ENCODE results near the gene TMEFF2.

TMEFF2 gene

DNA sequence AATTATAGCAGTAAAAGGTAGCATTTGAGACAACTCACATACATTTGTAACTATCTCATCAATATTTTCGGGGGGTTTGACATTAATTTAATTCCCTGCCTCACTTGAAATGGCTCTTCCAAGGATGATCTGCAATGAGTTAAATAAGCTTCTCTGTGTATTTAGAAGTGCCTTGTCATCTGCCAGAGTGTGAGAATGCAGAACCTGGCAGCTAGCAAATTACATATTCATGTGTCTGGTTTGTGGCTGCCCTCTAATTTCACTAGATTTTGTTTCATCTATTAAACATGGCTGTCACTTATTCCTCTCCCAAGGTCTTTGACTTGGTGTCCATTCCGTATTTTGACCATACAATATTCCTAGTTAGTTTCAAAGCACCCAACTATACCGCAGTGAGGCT lies 189.5 kb downstream of the TMEFF2 start:
- DNase-seq, result no peak

DNA sequence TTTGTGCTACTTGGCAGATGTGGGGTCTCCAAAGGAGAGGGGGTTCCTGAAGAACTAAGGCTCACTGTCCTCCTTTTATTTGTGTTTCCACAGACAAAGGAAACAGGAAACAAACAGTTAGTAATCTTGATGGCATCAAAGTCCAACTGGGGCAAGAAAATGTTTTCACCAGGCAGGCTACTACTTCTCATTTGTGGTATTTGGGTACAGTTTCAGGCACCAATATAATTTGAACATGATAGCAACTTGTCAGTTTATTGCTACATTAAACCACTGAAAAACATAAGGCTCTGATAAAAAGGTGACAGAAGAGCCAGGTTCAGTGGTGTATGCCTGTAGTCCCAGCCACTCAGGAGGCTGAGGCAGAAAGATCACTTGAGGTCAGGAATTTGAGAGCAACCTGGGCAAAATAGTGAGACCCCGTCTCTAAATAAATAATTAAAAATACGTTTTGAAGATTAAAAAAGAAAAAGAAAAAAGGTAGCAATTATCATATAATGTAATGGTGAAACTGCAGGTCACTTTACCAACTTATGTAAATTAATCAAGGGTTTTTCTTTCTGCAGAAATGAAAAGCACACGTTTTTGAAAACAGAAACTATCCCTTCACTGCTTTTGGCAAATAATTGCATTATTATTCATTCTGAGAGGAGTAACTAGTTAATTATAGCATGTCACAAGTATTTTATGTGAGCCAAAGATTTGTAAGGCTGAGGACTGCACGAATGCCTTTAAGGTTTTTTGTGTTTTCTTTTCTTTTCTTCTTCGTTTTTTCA lies 190.4 kb downstream of the TMEFF2 start:
- DNase-seq, result no peak

DNA sequence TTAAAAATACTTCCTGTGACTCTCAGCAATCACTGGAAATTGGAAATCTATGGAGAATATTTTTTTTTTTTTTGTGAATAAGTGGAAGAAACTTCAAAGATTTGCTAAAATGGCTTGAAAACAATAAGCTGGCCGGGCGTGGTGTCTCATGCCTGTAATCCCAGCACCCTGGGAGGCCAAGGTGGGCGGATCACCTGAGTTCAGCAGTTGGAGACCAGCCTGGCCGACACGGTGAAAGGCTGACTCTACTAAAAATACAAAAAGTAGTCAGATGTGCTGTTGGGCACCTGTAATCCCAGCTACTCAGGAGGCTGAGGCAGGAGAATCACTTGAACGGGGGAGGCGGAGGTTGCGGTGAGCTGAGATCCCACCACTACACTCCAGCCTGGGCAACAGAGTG lies 192.3 kb downstream of the TMEFF2 start:
- DNase-seq, result no peak

DNA sequence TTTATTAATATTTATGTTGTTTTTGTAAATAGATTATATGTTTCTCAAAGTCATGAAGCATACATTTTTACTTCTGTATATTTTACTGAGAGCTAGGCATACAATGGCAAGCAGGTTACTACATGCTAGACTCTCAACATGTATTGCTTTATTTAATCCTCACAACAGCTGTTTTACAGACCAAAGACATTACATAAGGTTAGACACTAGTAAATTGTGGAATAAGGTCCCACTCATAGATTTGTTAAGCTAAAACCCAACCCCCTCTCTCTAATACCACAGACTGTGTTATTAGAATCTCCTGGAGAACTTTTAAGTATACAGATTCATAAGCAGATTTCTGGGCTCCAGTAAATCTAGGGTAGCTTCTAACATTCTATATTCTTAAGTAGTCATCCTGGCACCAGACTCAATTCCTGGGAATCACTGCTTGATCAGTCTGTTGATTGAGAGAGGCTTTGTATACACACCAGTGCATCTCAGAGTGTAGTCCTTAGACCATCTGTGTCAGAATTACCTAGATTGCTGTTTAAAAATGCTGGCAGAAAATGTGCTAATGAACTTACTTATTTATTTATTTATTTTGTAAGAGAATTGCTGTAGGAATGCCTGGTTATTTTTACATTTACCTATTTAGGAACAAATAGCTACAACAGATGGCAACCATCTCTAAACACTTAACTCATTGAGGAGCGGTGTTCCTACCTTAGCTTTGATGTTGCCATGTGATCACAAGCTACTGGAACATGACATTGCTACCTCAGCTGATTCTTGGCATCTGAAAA lies 194.3 kb downstream of the TMEFF2 start:
- no peak for DNase-seq

DNA sequence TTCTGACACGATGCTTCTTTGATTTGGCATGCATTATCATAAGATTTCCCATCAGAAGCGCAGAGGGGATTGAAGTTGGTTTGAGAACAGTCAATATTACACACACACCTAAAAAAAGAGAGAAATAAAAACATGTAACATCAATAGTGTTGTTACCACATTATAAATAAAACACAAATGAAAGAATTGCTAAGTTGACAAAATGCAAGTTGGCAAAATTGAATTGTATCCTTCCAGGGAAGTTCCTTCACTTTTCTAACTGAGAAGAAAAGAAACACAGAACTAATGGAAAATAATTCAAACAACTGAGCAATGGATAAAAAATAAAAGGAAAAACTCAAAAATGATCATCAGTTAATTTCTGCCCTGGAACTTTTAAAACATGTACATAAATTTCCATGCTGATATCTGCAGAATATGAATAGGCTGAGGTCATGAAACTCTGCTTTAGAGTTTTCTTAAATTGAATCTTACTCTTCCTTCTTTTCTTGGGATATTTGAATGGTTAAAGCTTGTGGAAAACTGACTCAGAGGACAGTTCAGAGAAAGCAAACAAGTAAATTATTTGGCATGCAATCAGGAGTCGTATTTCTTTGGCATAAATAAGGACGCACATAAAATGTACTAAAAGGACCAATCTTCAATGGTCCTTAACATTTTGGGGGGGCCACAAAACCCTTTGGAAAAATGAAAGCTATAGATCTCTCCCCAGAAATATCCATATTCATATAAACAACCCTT lies 195.5 kb downstream of the TMEFF2 start:
- no peak for DNase-seq

DNA sequence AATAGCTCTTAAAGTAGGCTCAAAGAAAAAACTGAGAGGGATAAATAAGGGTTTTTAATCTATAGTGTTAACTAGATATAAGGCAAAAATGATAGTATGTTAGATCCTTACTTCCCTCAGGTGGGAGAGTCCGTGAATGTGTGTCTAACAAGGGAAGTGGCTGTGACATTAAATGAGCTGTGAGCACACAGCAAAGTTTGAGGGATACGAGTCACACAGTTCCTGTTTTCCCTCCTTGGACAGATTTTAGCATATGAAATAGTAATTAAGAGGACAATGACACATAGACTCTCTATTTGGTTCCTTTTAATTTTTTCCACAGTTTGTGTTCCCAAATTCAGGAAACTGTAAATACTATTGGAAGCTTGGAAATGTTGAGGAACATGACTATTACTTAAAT lies 199.4 kb downstream of the TMEFF2 start:
- DNase-seq, result no peak

DNA sequence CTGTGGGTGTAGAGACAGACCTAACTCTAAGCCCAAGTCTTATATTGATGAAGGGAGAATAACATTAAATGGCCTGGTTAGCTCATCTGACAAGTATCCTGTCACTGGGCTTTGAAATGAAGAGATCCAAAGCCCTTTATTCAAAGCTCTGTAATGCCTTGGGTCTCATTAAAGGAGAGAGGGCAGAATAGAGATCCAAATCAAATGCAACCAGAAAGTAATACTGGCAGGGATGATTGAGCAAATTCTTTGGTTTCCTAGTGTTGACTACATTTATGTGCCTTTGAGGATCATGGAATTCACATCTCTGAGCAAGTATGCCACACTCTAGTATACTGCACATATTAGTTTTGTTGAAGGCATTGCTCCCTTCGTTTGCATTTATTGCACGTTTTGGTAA lies 200.0 kb downstream of the TMEFF2 start:
- DNase-seq, result no peak

DNA sequence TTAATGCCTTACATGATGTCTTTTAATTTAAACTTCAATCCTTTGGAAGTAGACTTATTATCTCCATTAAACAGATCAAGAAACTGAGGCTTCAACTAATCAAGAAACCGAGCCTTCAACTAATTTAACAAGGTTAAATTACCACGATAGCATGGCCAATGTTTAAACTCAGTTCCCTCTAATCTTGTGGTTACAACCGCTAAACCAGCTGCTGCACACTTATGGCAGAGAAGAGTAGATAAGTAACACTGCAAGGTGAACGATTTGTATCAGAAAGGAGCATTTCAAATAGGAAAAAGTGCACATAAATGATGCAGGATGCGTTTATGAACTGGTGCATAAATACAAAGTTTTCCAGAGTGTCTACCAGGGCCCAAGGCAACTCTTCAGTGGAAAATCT lies 203.3 kb downstream of the TMEFF2 start:
- DNase-seq, result no peak

DNA sequence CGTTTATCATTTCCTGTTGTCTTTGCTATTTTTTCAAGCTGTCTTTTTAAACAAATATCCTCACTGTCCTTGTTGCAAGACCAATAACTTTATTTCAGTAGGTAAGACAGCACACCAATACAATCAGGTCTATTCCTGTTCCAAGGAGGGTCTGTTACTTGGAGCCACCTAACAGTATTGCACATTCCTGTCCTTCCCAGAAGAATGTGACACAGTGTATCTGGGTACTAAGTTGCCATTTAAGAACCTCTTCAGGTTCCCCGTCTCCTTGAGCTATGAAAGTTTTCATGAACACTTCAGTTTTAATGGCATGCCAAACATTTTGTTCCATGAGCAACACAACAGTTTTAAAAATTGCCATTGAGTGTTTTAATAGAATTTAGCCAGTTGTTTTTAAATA lies 209.0 kb downstream of the TMEFF2 start:
- DNase-seq, result no peak

DNA sequence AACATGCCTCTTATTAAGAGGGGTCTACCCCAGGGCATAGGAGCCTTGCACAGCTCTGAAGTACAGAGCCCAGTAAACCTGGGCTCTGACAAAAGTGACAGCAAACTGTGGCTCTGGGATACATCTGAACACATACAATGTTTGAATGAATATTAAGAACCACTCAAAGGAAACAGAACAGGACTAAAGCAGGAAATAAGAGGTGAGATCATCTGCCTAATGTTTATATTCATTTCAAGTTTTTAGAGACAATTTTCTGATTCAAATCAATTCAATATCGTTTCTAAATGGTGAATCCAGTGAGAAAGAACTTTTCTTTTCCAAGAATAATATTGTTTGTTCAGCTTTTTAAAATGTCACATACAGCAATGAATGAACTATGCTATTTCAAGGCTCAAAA lies 211.1 kb downstream of the TMEFF2 start:
- DNase-seq, result no peak

DNA sequence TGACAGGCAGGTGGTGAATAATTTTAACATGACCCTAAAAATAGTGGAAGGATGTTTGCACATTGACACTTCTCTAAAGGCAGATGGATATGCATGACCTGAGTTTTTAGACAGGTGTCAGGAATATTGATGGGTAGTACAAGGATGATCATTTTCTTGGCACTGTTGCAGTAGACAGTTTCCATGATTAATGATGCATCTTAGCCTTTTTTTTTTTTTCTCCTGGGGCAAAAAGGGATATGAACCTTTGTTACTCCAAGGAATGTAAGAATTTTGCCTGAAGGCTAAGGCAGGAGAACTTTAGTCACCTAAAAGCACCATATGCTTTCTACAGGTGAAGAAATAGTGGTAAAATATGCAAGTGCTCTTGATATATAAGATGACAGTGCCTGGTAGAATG lies 211.5 kb downstream of the TMEFF2 start:
- no peak for DNase-seq

DNA sequence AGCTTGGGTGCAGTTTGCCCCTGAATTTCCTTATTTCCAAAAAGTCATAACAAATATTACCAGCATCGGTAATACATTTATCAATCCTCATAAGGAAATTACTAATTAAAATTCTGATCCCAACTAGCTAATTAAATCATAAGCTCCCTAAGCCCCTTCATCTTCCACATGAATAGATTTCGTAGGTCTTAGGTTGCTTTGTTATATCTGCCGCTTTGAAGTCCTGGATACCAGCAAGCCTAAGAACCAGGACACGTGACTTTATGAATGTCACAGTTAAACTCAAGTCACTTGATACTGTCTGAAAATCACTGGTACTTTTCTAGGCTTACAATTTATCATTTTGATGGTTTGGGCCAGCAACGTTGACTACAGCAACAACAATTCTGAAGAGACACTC lies 213.0 kb downstream of the TMEFF2 start:
- DNase-seq, result no peak

DNA sequence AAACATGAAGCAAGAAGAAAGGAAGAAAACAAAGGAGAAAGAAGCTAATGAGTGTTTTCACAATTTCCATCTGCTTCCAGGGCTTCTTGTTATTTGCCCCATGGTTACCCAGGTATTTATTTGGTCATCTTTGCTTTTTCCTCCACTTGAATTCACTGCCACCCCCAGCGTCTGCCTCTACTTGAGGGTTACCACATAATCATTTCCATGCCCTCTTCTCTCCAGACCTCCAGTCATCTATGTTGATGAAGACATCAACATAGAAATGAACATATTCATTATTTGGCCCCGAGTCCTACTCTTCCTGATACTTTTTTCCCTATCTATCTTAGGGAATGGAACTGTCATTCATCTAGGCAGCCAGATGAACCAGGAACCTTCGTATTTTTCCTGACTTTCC lies 214.2 kb downstream of the TMEFF2 start:
- DNase-seq, result no peak

DNA sequence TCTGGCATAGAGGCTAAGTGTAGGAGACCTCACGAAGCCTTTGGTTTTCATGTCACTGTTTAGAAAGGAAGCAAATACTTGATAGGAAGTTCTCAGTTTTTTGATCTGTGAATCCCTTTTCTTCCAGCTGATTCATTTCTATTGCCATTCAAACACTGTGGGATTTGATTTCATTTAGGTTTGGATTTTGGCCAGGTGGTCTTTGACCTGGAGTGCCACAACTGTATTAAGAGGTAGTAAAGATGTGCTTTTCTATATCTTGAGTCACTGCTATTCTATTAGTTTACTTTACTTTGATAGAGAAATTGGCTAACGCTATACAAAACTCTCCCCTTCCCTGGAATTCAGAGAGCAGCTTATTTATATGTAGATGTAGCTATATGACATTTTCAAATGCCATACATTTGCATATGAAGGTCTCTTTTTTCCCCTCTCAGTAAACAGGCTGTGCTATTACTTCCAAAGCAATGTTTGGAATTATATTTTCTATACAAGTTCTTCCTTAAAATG lies 215.5 kb downstream of the TMEFF2 start:
- no peak for DNase-seq

DNA sequence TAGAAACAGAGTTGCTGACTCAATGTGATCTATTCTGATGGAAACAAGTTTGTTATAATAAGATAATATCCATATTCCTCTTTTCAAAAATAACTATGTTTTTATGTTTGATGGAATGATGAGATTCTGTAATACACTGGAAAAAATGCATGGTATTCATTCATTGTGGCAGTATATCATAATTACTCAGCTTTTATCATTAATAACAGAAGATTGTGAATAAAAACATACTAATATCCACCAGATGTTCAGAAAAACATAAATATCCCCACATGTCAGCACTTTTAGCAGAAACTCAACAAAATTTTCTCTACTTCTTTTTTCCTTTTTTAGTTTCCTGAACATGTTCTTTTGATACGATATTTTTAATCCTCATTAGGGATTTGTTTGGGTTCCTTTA lies 217.0 kb downstream of the TMEFF2 start:
- no peak for DNase-seq

DNA sequence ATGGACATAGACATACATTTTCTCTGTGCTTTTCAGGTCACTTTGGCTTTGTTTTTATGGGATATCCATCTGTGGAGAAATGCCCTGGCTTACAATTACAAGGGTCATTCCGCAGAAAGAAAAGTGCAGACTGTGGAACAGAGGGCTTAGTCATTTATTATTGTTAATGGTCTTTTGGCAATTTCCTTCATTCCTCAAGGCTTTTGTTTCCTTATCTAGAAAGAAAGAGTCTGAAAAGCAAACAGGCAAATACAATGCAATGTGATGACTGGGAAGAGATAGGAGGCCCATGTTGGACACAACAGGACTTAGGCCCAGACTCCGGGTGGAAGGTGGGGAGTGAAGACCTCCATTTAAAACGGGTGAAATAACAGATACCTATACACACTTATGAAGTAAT lies 218.3 kb downstream of the TMEFF2 start:
- no peak for DNase-seq

DNA sequence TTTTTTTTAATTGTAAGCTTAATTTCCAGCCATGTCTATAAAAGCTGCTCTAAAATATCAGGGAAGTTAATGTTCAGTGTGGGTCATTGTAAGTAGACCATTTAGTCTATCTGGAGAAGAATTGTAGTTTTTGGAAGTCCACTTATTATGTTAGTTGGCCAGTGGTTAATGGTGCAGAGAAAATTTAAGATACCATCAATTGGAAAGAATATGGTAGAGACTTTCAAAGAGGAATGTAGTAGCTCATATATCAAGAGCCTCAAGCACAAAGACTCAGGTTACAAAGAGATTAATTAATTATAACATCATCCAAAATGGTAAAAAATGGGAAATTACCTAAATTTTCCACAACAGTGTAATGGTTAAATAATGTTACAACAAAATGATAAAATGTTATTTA lies 220.1 kb downstream of the TMEFF2 start:
- DNase-seq, result no peak

DNA sequence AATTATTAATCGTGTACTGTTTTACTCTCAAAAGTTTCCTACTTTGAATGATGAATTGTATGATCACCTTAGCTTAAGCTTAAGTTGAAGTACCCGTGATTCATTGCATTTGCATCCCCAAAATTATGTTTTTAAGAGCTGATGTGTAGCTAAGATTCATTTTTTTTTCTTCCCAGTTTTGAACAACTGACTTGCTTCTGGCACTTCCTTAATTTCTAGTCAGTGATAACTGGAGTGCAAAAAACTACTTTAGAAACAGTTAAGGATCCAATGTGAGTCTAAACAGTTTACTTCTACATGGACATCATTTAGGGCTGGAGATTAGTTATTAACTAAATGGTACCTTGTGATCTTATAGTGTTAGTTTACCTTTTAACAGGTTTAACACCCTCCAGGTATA lies 223.9 kb downstream of the TMEFF2 start:
- DNase-seq, result no peak

DNA sequence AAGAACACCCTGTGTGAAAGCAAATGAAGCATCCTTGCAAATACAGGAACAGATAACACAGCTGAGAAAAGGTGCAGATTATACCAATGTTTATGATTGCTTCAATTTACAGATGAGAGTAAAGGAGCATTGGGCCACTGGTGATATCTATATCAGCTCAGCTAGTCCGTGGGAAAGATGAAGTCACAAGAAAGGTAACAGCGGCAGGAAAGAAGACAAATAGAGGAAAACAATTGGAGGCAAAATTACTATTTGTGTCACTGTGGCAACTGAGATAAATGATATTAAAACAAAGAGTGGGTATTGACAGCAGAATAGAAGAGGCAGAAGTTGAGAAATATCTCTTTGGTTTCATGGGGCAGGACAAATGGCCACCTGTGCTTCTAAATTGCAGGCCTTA lies 226.6 kb downstream of the TMEFF2 start:
- DNase-seq, result no peak

DNA sequence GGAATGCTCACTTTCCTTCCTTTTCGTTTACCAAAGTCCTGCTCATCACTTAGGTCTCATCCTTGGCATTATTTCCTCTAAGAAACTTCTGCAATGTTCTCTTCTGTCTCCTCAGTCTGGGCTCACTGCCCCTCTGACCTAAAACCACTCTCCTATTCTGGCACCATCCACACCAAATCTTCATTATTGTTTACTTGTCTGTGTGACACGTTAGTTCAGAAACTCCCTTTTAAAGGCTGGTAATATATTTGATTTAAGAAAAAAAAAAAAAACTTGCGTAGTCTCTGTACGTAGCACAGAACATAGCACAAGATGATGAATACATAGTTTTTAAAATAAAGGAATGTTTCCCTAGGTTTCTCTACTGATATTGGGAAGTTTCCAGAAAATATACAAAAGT lies 229.0 kb downstream of the TMEFF2 start:
- DNase-seq, result no peak

DNA sequence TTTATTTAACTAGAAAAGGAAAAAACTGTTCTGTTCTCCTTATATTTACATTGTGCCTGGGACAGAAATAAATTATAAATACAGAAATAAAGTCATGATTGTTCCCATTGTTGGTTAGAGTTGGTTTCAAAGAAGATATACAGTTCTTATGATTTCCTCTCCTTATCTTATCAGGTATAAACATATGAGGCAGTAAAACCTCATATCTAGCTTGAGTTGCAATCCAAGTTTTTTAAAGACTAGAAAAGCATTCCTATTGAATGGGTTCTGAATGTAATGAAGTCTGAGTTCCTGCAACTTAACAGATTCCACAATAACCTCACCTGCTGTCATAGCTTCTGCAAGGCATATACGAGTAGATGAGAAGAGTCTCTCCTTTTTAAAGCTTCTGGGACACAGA lies 233.2 kb downstream of the TMEFF2 start:
- DNase-seq, result no peak

DNA sequence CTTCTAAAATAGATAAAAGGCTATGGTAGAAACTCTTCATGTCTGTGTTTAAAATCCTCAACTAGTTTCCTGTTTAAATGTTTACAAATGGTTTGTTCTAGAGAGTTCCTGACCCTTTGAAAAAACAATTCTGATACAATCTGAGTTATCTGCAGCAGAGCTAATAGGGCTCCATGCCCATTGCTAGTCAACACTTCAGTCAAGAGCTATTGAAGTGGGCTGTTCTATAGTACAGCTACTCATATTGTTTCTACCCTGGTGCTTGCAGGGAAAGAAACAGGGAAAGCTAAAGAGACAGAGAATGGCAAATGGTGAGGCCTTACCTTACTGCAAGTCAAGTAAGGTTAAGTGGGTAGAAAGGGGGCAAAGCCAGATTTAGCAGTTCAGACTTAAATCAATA lies 235.5 kb downstream of the TMEFF2 start:
- DNase-seq, result no peak

DNA sequence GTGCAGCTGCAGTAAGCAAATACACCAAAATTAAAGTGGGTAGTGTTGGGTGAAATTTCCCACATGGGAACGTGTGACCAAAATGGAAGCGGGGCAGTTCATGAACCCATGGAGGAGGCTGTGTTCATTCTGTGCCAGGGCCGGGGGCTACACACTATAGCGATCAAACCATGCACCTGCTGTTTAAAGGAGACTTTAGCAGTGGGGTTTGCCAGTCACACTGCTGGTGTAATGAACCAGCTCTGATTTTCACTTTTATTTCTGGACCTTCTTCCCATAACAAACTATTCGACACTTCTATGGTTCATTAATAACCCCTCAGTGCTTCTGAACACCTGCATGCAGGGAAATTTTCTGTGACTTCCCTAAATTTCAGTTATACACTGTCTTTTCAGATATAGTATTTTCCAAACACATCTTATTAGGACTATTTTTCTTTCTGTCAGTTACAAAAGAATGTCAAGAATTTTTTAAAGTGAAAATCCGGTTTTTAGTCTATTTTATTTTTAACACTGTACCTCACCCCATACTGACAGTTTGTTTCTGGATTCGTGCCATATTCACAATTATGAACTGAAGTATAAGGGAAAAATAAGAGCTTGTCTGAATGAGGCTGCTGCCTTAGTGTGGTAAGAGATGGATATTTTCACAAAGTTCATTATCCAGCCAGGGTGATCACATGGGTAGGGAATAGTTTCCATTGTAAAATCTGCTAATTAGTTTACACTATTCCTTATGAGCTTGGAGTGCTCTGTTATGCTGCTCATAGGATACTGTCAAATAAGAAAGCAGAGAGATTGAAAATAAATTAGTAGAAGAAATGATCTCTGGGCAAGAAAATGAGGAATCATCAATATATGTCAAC lies 236.5 kb downstream of the TMEFF2 start:
- no peak for DNase-seq

Data from activated CD4-positive, alpha-beta T cell treated with anti-CD3 and anti-CD28 coated beads for 4 hours (primary cell).